CD14-positive monocyte (primary cell): ENCODE data around the gene SPAG9. TPM values are rescaled to one million over a fixed set of nuclear protein-coding genes. Genes with fewer than 3 reads are reported as not detected.
A peak's percentile ranks its signal among the peaks of the same experiment; 100 is the strongest.

Source experiments
- DNase-seq, 3 donors: peaks; one replicate each; pipeline ENCODE4 v3.0.0-alpha.2; 2011 to 2022
- H2AFZ ChIP-seq: 2 replicates; pipeline ENCODE4 v1.6.0; 2012; ENCODE audit warnings: mild to moderate bottlenecking, low read depth, low read length, inconsistent platforms; ENCODE audit not compliant: insufficient read depth, poor library complexity, severe bottlenecking
- H3K27ac ChIP-seq, 2 donors: 1 replicate in 1 of 2; 2 replicates in 1 of 2; pipeline ENCODE4 v1.5.1; 2012 to 2013; ENCODE audit warnings: low read length in 2 of 2, control low read depth in 1 of 2, inconsistent platforms in 1 of 2, low read depth in 1 of 2, mild to moderate bottlenecking in 1 of 2
- H3K27me3 ChIP-seq, 2 donors: one replicate each; pipeline versions ENCODE4 v1.6.0 to v1.6.1; 2011 to 2013; ENCODE audit warnings: low read length in 2 of 2; ENCODE audit not compliant: control insufficient read depth in 2 of 2, insufficient read depth in 2 of 2
- H3K36me3 ChIP-seq, 2 donors: replicated peaks in 1 of 2; 1 replicate in 1 of 2; 2 replicates in 1 of 2; pipeline versions ENCODE4 v1.5.1 to v1.6.1; 2012 to 2013; ENCODE audit warnings: low read length in 2 of 2, control low read depth in 1 of 2, inconsistent platforms in 1 of 2, mild to moderate bottlenecking in 1 of 2; ENCODE audit not compliant: insufficient read depth in 2 of 2, control insufficient read depth in 1 of 2
- H3K4me1 ChIP-seq, 2 donors: 1 replicate in 1 of 2; 2 replicates in 1 of 2; pipeline versions ENCODE4 v1.5.1 to v1.6.1; 2012 to 2013; ENCODE audit warnings: low read length in 2 of 2, control low read depth in 1 of 2, inconsistent platforms in 1 of 2, mild to moderate bottlenecking in 1 of 2, moderate library complexity in 1 of 2; ENCODE audit not compliant: insufficient read depth in 2 of 2, control insufficient read depth in 1 of 2
- H3K4me2 ChIP-seq: replicated peaks from 2 replicates; pipeline ENCODE3; 2012; ENCODE audit warnings: low read length, moderate library complexity, mild to moderate bottlenecking; ENCODE audit not compliant: poor library complexity, severe bottlenecking; ENCODE audit errors: extremely low read depth
- H3K4me3 ChIP-seq, 3 experiments: fragments of 200-600 bp in 1 of 3; sonication (generic) in 1 of 3; replicated peaks in 1 of 3; 1 replicate in 2 of 3; 2 replicates in 1 of 3; pipeline ENCODE4 v1.5.1; 2011 to 2013; ENCODE audit warnings: low read length in 3 of 3, mild to moderate bottlenecking in 3 of 3, control low read depth in 2 of 3, low read depth in 2 of 3, inconsistent platforms in 1 of 3, moderate library complexity in 1 of 3
- H3K79me2 ChIP-seq: 2 replicates; pipeline ENCODE4 v1.6.0; 2012; ENCODE audit warnings: mild to moderate bottlenecking, control low read depth, inconsistent platforms, low read length, moderate library complexity; ENCODE audit not compliant: insufficient read depth
- H3K9ac ChIP-seq: 2 replicates; pipeline ENCODE4 v1.6.0; 2017; ENCODE audit warnings: low read length, mild to moderate bottlenecking; ENCODE audit not compliant: insufficient read depth, poor library complexity, severe bottlenecking
- H3K9me3 ChIP-seq, 2 donors: replicated peaks in 1 of 2; 1 replicate in 1 of 2; 2 replicates in 1 of 2; pipeline versions ENCODE4 v1.5.1 to v1.6.1; 2012 to 2013; ENCODE audit warnings: low read length in 2 of 2, control low read depth in 1 of 2; ENCODE audit not compliant: control insufficient read depth in 1 of 2, insufficient read depth in 1 of 2
- H4K20me1 ChIP-seq: 2 replicates; pipeline ENCODE4 v1.6.0; 2012; ENCODE audit warnings: mild to moderate bottlenecking, low read length, control low read depth, moderate library complexity; ENCODE audit not compliant: insufficient read depth
- H3K27ac Mint-ChIP-seq, 7 donors: one replicate each; pipeline ENCODE4 v1.8.0; 2020; ENCODE audit warnings: mild to moderate bottlenecking in 7 of 7, mixed read lengths in 7 of 7, moderate library complexity in 6 of 7, inconsistent platforms in 2 of 7
- H3K27me3 Mint-ChIP-seq, 3 donors: one replicate each; pipeline ENCODE4 v1.8.0; 2021 to 2022; ENCODE audit warnings: low read depth in 3 of 3, mild to moderate bottlenecking in 3 of 3, mixed read lengths in 3 of 3, moderate library complexity in 3 of 3, inconsistent platforms in 1 of 3
- H3K36me3 Mint-ChIP-seq, 2 donors: one replicate each; pipeline ENCODE4 v1.8.0; 2020; ENCODE audit warnings: mixed read lengths in 2 of 2, inconsistent platforms in 1 of 2, mild to moderate bottlenecking in 1 of 2
- H3K4me1 Mint-ChIP-seq: one replicate; pipeline ENCODE4 v1.8.0; 2020; ENCODE audit warnings: mild to moderate bottlenecking, mixed read lengths
- H3K4me3 Mint-ChIP-seq, 2 donors: one replicate each; pipeline ENCODE4 v1.8.0; 2020; ENCODE audit warnings: mild to moderate bottlenecking in 2 of 2, mixed read lengths in 2 of 2, moderate library complexity in 1 of 2
- H3K9me3 Mint-ChIP-seq, 7 donors: one replicate each; pipeline ENCODE4 v1.8.0; 2020 to 2022; ENCODE audit warnings: mixed read lengths in 7 of 7, mild to moderate bottlenecking in 6 of 7, moderate library complexity in 6 of 7, inconsistent platforms in 2 of 7
- CTCF ChIP-seq: fragments of 200-600 bp; IDR thresholded peaks from one replicate; pipeline ENCODE4 v1.8.0; 2022; ENCODE audit warnings: antibody characterized with exemption, mild to moderate bottlenecking
- WGBS: methylation state at CpG from one replicate; pipeline ENCODE4 v1.1.5; 2013; ENCODE audit warnings: missing lambda C conversion rate; ENCODE audit not compliant: insufficient coverage; 5-methylcytosine and 5-hydroxymethylcytosine counted together
- intact Hi-C, 2 donors: fragments of 100-400 bp; cut with micrococcal nuclease; formaldehyde crosslinking; loops; one replicate each; pipeline versions ENCODE4 v1.15.0 to v1.15.1; 2023
- polyA plus RNA-seq, 3 donors: library from polyadenylated mRNA; depleted of rRNA in 1 of 3; unstranded in 2 of 3; stranded (reverse) in 1 of 3; fragments of 300-500 nt in 2 of 3; fragments of >200 nt in 1 of 3; fragmentation: Illumina TruSeq in 2 of 3; gene quantifications; 1 replicate in 2 of 3; 2 replicates in 1 of 3; pipeline ENCODE4 v1.2.3, GENCODE V29; 2012 to 2021

Gene SPAG9
- polyA plus RNA-seq, 3 donors: 4.9 to 33.1 (median 8.5) TPM

- DNase-seq: no peak
- no peaks in the 10 kb centered on the region for H3K27me3 ChIP-seq
- H3K36me3 ChIP-seq: no peaks in the 10 kb centered on the region
- peak overlapping the region; percentile 22 for H3K4me2 ChIP-seq
- no peak for TF ChIP-seq CTCF
- H2AFZ ChIP-seq: no peak overlapping the region
- H4K20me1 ChIP-seq: no peaks in the 10 kb centered on the region
- H3K9me3 Mint-ChIP-seq: no peaks in the 10 kb centered on the region
- H3K4me3 Mint-ChIP-seq: no peak overlapping the region
- H3K9me3 ChIP-seq: no peaks in the 10 kb centered on the region
- 82% methylated on average over 6 of the region's 8 CpGs for WGBS
- peak overlapping the region in 1 of 2 donors; percentile 74 for H3K27ac ChIP-seq
- peaks cover 58% of the 10 kb centered on the region for H3K4me1 Mint-ChIP-seq
- H3K79me2 ChIP-seq: no peaks in the 10 kb centered on the region
- peaks cover 45 to 51% of the 10 kb centered on the region in 2 donors for H3K4me1 ChIP-seq
- peak overlapping the region; percentile 96 to 99 (median 98) for H3K27ac Mint-ChIP-seq
- peaks cover 2 to 4% of the 10 kb centered on the region in 2 donors for H3K36me3 Mint-ChIP-seq
- intact Hi-C loops: no loop called here
- H3K27me3 Mint-ChIP-seq: peaks cover 0 to 2% (median 0%) of the 10 kb centered on the region in 3 donors
- no peak overlapping the region for H3K9ac ChIP-seq
- peak overlapping the region in 1 of 3 experiments; percentile 2 for H3K4me3 ChIP-seq
These were observed 200.6 kb downstream of the SPAG9 start for GRCh38 chr17:50920041-50920410.

GRCh38 chr17:50919321-50920040, 201.2 kb downstream of the SPAG9 start:
- H3K27me3 ChIP-seq: no peaks in the 10 kb centered on the region
- H3K9me3 Mint-ChIP-seq: no peaks in the 10 kb centered on the region
- no peaks in the 10 kb centered on the region for H4K20me1 ChIP-seq
- peak overlapping the region; percentile 74 to 75 for H3K27ac ChIP-seq
- H2AFZ ChIP-seq: peak overlapping the region; percentile 52
- 27% methylated on average over 14 of the region's 18 CpGs for WGBS
- DNase-seq: peak; percentile 91 to 94 (median 92)
- peaks cover 45 to 51% of the 10 kb centered on the region in 2 donors for H3K4me1 ChIP-seq
- peak overlapping the region in 1 of 3 experiments; percentile 21 for H3K4me3 ChIP-seq
- peaks cover 3 to 4% of the 10 kb centered on the region in 2 donors for H3K36me3 Mint-ChIP-seq
- H3K9me3 ChIP-seq: no peaks in the 10 kb centered on the region
- no peaks in the 10 kb centered on the region for H3K36me3 ChIP-seq
- peak overlapping the region; percentile 22 for H3K4me2 ChIP-seq
- peak overlapping the region; percentile 39 to 52 for H3K4me3 Mint-ChIP-seq
- no peaks in the 10 kb centered on the region for H3K79me2 ChIP-seq
- H3K4me1 Mint-ChIP-seq: peaks cover 58% of the 10 kb centered on the region
- H3K9ac ChIP-seq: no peak overlapping the region
- H3K27ac Mint-ChIP-seq: peak overlapping the region; percentile 96 to 99 (median 98)
- intact Hi-C loops: loop anchor here (2.0 to 10.0 kb wide), 3 partner anchors 13 to 55 kb away; partner anchors contain the start of gene TOB1 (in 1 of the 2)
- TF ChIP-seq CTCF: no peak
- peaks cover 0 to 2% (median 0%) of the 10 kb centered on the region in 3 donors for H3K27me3 Mint-ChIP-seq
